Measurements from ENCODE around the gene GNAQ. TPM values are rescaled to one million over a fixed set of nuclear protein-coding genes. Genes with fewer than 3 reads are reported as not detected.
A peak's percentile ranks its signal among the peaks of the same experiment; 100 is the strongest.

Gene GNAQ
- total and polyA plus RNA-seq, 2 of the 13 experiments (the other 11 are each of a cell fraction or from before 2014, with no cell fraction given), result 16.5 to 17.7 TPM

- no peak for TF ChIP-seq SMAD9 (CRISPR knock-in tag; IDR thresholded peaks at IDR 0.05)
- TF ChIP-seq NR1H2 (CRISPR knock-in tag; IDR thresholded peaks at IDR 0.05; ENCODE audit: borderline replicate concordance, low read depth), result no peak
- TF ChIP-seq REL (CRISPR knock-in tag; conservative IDR thresholded peaks at IDR 0.05), result no peak
- TF ChIP-seq TOPORS (CRISPR knock-in tag; IDR thresholded peaks at IDR 0.05), result no peak
- TF ChIP-seq HOMEZ (CRISPR knock-in tag; IDR thresholded peaks at IDR 0.05; ENCODE audit: low read depth), result no peak
- no peak for TF ChIP-seq ZNF33A (CRISPR knock-in tag; IDR thresholded peaks at IDR 0.05; ENCODE audit: borderline replicate concordance)
- TF ChIP-seq, protein P1, sequence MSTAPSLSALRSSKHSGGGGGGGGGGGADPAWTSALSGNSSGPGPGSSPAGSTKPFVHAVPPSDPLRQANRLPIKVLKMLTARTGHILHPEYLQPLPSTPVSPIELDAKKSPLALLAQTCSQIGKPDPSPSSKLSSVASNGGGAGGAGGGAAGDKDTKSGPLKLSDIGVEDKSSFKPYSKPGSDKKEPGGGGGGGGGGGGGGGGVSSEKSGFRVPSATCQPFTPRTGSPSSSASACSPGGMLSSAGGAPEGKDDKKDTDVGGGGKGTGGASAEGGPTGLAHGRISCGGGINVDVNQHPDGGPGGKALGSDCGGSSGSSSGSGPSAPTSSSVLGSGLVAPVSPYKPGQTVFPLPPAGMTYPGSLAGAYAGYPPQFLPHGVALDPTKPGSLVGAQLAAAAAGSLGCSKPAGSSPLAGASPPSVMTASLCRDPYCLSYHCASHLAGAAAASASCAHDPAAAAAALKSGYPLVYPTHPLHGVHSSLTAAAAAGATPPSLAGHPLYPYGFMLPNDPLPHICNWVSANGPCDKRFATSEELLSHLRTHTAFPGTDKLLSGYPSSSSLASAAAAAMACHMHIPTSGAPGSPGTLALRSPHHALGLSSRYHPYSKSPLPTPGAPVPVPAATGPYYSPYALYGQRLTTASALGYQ (CRISPR knock-in tag; IDR thresholded peaks at IDR 0.05), result no peak; the same call in 1 of the 2 replicates
- no peak for TF ChIP-seq ZNF121 (CRISPR knock-in tag; IDR thresholded peaks at IDR 0.05)
- TF ChIP-seq MTF2 (CRISPR knock-in tag; IDR thresholded peaks at IDR 0.05; ENCODE audit: borderline replicate concordance), result no peak
- no peak for TF ChIP-seq ZNF652 (CRISPR knock-in tag; IDR thresholded peaks at IDR 0.05; ENCODE audit: borderline replicate concordance, low read depth)
- no peak for TF ChIP-seq ZNF782 (CRISPR knock-in tag; IDR thresholded peaks at IDR 0.05; ENCODE audit: borderline replicate concordance)
- peak; percentile 36; the same call in 1 of the 2 replicates for TF ChIP-seq NR2F6 (IDR thresholded peaks at IDR 0.05)
- no peak for TF ChIP-seq NR2F6 (CRISPR knock-in tag; IDR thresholded peaks at IDR 0.05)
- TF ChIP-seq, protein P2, sequence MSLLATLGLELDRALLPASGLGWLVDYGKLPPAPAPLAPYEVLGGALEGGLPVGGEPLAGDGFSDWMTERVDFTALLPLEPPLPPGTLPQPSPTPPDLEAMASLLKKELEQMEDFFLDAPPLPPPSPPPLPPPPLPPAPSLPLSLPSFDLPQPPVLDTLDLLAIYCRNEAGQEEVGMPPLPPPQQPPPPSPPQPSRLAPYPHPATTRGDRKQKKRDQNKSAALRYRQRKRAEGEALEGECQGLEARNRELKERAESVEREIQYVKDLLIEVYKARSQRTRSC (CRISPR knock-in tag; IDR thresholded peaks at IDR 0.05; ENCODE audit: low read depth), result no peak
- no peak for TF ChIP-seq XBP1 (CRISPR knock-in tag; IDR thresholded peaks at IDR 0.05)
- TF ChIP-seq ZNF644 (CRISPR knock-in tag; IDR thresholded peaks at IDR 0.05; ENCODE audit: low read depth), result peak; percentile 76; the same call in 1 of the 2 replicates
- no peak for TF ChIP-seq TRAFD1 (CRISPR knock-in tag; IDR thresholded peaks at IDR 0.05; ENCODE audit: borderline replicate concordance)
- peak; percentile 26; the same call in 1 of the 2 replicates for TF ChIP-seq RARA (CRISPR knock-in tag; IDR thresholded peaks at IDR 0.05)
- TF ChIP-seq, protein P3, sequence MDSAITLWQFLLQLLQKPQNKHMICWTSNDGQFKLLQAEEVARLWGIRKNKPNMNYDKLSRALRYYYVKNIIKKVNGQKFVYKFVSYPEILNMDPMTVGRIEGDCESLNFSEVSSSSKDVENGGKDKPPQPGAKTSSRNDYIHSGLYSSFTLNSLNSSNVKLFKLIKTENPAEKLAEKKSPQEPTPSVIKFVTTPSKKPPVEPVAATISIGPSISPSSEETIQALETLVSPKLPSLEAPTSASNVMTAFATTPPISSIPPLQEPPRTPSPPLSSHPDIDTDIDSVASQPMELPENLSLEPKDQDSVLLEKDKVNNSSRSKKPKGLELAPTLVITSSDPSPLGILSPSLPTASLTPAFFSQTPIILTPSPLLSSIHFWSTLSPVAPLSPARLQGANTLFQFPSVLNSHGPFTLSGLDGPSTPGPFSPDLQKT (CRISPR knock-in tag; IDR thresholded peaks at IDR 0.05; ENCODE audit: borderline replicate concordance), result no peak
- peak; percentile 21; the same call in 1 of the 2 replicates for TF ChIP-seq ELF1 (CRISPR knock-in tag; IDR thresholded peaks at IDR 0.05)
- TF ChIP-seq SRSF9 (IDR thresholded peaks at IDR 0.05; ENCODE audit: borderline replicate concordance, insufficient read depth, low read depth, low read length, poor library complexity, severe bottlenecking), result no peak
- TF ChIP-seq RXRA (CRISPR knock-in tag; IDR thresholded peaks at IDR 0.05), result no peak; the same call in 1 of the 2 replicates
- TF ChIP-seq HCFC1 (IDR thresholded peaks at IDR 0.05; ENCODE audit: low read depth, low read length), result no peak
Measured at GRCh38 chr9:77807846-77808750, 223.5 kb downstream of the GNAQ start (continued).

All from HepG2 (cell line).